Measurements from ENCODE around the gene CARD19.
A peak's percentile ranks its signal among the peaks of the same experiment; 100 is the strongest.

The CARD19 gene

GRCh38 chr9:93089024-93089423 is 7.0 kb upstream of the CARD19 start:
- TF ChIP-seq, protein P1, sequence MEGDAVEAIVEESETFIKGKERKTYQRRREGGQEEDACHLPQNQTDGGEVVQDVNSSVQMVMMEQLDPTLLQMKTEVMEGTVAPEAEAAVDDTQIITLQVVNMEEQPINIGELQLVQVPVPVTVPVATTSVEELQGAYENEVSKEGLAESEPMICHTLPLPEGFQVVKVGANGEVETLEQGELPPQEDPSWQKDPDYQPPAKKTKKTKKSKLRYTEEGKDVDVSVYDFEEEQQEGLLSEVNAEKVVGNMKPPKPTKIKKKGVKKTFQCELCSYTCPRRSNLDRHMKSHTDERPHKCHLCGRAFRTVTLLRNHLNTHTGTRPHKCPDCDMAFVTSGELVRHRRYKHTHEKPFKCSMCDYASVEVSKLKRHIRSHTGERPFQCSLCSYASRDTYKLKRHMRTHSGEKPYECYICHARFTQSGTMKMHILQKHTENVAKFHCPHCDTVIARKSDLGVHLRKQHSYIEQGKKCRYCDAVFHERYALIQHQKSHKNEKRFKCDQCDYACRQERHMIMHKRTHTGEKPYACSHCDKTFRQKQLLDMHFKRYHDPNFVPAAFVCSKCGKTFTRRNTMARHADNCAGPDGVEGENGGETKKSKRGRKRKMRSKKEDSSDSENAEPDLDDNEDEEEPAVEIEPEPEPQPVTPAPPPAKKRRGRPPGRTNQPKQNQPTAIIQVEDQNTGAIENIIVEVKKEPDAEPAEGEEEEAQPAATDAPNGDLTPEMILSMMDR (IDR thresholded peaks at IDR 0.05; ENCODE audit: low read length, missing control alignments), result no peak
- H3K4me3 ChIP-seq (replicated peaks; ENCODE audit: low read depth, low read length), result no peak overlapping the region
- no peak for DNase-seq (ENCODE audit: low read depth)

- TF ChIP-seq, protein P1 (IDR thresholded peaks at IDR 0.05; ENCODE audit: low read length, missing control alignments), result no peak
- no peak overlapping the region for H3K4me3 ChIP-seq (replicated peaks; ENCODE audit: low read depth, low read length)
- DNase-seq (ENCODE audit: low read depth), result no peak
Observed at GRCh38 chr9:93089481-93089991, 6.5 kb upstream of the CARD19 start.

DNA sequence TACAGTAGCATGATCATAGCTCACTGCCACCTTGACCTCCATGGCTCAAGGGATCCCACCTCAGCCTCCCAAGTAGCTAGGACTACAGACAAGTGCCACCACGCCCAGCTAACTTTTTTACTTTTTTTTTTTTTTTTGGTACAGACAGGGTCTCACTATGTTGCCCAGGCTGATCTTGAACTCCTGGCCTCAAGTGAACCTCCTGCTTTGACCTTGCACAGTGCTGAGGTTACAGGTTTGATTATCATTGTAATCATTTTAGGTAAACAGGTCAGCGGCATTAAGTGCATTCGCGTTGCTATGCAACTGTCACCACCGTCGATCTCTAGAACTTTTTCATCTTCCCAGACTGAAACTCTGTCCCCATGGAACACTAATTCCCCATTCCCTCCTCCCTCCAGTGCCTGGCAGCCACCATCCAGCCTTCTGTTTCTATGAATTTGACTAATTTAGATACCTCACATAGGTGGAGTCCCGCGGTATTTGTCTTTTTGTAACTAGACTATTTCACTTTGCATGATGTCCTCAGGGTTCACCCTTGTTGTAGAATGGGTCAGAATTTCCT is 5.8 kb upstream of the CARD19 start:
- no peak overlapping the region for H3K4me3 ChIP-seq (replicated peaks; ENCODE audit: low read depth, low read length)
- TF ChIP-seq, protein P1 (IDR thresholded peaks at IDR 0.05; ENCODE audit: low read length, missing control alignments), result no peak
- DNase-seq (ENCODE audit: low read depth), result no peak

- TF ChIP-seq, protein P1 (IDR thresholded peaks at IDR 0.05; ENCODE audit: low read length, missing control alignments), result no peak
- H3K4me3 ChIP-seq (replicated peaks; ENCODE audit: low read depth, low read length), result no peak overlapping the region
- no peak for DNase-seq (ENCODE audit: low read depth)
Observed at GRCh38 chr9:93091056-93091452, 5.0 kb upstream of the CARD19 start.

- TF ChIP-seq, protein P1 (IDR thresholded peaks at IDR 0.05; ENCODE audit: low read length, missing control alignments), result no peak
- DNase-seq (ENCODE audit: low read depth), result peak; percentile 87
- no peak overlapping the region for H3K4me3 ChIP-seq (replicated peaks; ENCODE audit: low read depth, low read length)
Observed at GRCh38 chr9:93091453-93092081, 4.5 kb upstream of the CARD19 start.

- no peak overlapping the region for H3K4me3 ChIP-seq (replicated peaks; ENCODE audit: low read depth, low read length)
- TF ChIP-seq, protein P1 (IDR thresholded peaks at IDR 0.05; ENCODE audit: low read length, missing control alignments), result no peak
- no peak for DNase-seq (ENCODE audit: low read depth)
Observed at GRCh38 chr9:93092251-93092991, 3.6 kb upstream of the CARD19 start.

Measured in fibroblast of pulmonary artery (primary cell).